Stimulated activated CD4-positive, alpha-beta T cell treated with anti-CD3 and anti-CD28 coated beads, TNF-alpha, amount 100 ng/mL, for 1 hour (primary cell): ENCODE results near the gene CENPP.

Experiments used
- DNase-seq, 3 donors: peaks; one replicate each; pipeline ENCODE4 v3.0.0-alpha.2; 2020; ENCODE audit warnings: low read depth in 3 of 3, low spot score in 1 of 3

CENPP gene

DNA sequence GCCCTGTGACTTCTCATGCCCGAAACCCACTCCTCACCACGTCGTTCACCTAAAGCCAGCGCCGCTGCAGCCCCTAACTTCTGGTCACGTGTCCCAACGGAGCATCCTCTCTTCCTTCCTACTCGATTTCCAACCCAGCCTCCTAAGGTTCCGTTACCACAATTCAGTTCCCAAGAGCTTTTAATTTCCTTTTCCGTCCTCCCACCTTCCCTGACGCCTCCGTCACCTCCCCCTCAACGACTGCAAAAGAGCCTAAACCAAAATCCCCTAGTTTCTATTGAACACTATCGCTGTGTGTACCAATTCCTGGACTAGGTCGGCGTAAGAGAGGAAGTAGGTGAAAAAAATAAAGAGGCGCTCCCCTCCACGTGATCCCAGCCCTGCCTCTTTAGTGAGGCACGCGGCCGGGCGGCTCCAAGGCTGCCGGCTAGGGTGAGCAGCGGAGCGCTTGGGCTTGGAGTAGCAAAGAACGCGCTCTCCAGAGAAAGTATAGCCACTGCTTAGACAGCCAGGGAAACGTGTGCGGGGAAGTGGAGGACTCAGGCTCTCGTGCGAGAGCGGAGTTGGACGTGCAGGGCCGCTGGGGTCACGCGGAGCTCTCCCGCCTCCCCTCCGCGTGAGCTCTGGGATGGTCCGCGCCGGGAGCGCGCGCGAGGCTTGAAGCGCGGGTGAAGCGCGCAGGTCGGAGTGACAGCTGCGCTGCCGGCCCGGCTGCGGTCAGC lies at the start of gene CENPP, which contains the start of gene NOL8:
Gene CENPP, plus strand, starts transcription at position 685 of the 722 bp plus-strand sequence.
Gene NOL8, minus strand, starts transcription at position 82 of the 722 bp plus-strand sequence. CDS start 1,189 bp downstream, outside the sequence.
- peak; percentile 53 to 60 (median 55) for DNase-seq

GRCh38 chr9:92276331-92277032 lies 49.3 kb upstream of the CENPP start:
- DNase-seq: no peak

DNA sequence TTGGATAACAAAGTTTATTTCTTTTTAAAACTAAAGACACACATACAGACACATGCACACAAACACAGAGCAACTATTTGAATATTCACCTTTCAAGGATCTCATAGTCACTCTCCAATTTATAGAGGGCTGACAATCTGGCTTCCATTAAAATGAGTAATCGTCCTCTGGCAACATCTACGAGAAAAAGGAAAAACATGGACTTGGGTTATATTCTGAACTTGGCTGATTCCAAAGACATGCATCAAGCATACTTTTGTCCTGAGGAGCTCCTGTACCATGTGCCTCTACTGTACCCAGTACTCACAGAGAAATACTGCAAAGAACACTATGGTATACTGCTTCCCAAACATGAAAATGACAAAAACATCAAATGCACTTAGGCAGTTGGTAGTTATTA lies 47.6 kb upstream of the CENPP start:
- DNase-seq: no peak

DNA sequence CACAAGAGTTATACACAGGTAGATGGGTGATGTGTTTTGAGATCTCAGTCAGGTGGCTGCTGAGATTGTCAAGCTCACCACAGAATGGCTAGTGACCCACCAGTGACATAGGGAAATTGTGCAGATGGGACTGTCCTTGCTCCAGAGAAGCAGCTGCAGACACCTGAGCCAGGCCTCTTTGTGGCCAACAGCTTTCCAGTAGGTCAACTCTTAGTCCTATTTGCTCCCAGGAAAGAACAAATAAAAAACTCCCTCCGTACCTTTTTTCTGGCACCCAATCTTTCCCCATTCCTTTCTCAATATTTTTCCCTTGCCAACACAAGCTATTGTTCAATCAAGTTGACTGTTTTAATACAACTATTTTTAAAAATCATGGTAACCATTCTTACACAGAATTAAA lies 46.5 kb upstream of the CENPP start:
- DNase-seq: no peak

GRCh38 chr9:92289708-92290390 lies 35.9 kb upstream of the CENPP start:
- DNase-seq: no peak

- DNase-seq: no peak
These were observed 34.8 kb upstream of the CENPP start for GRCh38 chr9:92290785-92291429.

DNA sequence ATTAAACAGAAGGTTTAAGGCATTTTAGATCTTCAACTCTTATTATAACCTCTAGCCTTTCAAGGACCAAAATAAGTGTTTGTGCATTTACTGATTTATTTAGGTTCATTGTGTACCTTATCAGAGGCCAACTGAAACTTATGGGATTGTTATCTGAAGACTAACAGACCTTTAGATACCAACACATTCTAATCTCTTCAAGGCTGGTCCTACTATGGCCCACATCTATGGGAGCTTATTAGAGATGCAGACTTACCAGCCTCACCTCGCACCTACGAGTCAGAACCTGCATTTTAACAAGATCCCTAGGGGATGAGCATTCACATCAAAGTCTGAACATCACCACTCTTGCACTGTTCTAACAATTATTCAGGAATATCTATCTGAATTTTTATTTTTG lies 34.2 kb upstream of the CENPP start:
- DNase-seq: no peak

DNA sequence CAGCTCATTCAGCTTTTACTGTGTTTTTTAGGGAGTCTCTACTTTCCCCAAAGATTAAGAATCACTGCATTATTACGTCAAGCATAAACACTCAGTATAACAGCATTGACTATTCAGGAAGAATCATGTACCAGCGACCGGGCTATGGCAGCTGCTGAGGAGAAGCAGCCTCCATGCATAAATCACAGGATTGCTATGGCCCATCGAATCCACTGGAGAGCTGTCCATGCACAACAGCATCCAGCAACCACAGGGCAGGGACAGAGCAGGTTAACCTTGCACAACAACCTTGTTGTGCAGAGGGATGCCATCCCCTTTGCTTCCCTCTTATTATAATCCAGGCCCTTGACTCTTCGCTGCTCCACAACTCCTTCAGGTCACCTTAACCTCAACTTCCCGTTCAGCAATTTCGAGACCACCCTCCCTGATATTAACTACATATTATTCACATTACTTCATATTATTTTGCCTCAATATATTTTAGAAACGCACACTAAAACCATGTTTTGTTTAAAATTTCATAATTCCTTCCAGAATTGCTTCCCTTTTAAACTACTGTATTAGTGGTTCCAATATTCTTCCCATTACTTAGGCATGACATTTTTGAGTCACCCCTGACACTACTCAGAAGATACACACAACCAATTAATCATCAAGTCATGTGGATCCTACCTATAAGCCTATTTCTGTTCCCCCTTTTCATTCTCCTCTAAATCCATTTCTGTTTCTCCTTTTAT lies 33.2 kb upstream of the CENPP start:
- no peak for DNase-seq

DNA sequence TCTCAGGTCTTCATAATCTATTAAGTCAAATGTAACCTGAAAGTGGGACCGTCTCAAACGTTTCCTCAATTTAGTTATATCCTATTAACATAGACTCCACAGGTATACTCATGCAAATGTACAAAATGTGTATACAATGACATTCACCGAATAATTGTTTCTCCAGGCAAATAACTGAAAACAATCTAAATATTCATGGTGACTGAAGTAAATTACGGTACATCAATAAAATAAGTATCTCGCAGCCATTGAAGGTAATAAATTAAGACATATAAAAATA lies 32.7 kb upstream of the CENPP start:
- DNase-seq: no peak

GRCh38 chr9:92293452-92294296 lies 32.1 kb upstream of the CENPP start, which contains the start of gene IARS1:
IARS1 (minus strand) TSS chr9:92293697; CDS start chr9:92289419, 4,278 bp downstream.
- DNase-seq: peak; percentile 99 to 100 (median 100)

GRCh38 chr9:92294297-92294676 lies 31.5 kb upstream of the CENPP start:
- no peak for DNase-seq

GRCh38 chr9:92295240-92295790 lies 30.4 kb upstream of the CENPP start:
- DNase-seq: no peak

DNA sequence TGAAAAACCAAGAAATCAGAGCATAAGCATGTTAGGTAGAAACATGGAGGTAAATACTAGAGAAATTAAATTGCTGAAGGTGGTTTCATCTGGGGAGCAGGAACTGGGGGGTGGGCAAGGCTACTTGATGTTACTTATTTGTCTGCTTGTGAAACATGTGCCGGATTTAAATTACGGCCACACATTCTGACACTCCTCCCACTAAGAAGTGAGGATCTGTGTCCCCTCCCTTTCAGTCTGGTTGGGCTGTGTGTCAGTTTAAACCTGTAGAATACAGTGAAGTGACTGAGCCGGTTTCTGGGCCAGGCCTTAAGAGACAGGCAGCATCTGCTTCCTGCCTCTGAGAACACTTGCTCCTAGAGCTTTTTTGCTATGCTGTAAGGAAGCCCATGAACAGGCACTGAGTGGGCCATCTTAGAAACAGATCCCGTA lies 29.9 kb upstream of the CENPP start:
- DNase-seq: no peak

- DNase-seq: no peak
These were observed 28.1 kb upstream of the CENPP start for GRCh38 chr9:92297611-92298010.

- DNase-seq: no peak
These were observed 27.7 kb upstream of the CENPP start for GRCh38 chr9:92298036-92298435.

GRCh38 chr9:92299116-92299515 lies 26.6 kb upstream of the CENPP start:
- DNase-seq: no peak

DNA sequence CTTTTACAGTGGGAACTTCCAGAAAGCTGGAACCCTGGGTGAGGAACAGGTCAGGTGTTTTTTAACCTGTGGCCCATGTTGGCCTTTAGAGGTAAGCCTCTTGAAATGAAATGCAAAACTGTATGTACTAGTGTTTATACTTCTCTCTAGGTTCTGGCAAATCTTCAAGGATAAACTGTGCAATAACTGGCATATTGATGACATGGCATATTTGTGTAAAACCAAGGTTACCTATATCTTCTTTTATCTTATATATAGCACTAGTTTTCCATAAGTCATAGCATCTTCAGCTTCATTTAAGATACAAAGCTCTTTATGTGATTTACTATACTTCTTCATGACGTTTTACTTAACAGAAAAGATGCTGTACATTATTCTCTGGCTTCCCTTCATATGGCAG lies 24.8 kb upstream of the CENPP start:
- no peak for DNase-seq

DNA sequence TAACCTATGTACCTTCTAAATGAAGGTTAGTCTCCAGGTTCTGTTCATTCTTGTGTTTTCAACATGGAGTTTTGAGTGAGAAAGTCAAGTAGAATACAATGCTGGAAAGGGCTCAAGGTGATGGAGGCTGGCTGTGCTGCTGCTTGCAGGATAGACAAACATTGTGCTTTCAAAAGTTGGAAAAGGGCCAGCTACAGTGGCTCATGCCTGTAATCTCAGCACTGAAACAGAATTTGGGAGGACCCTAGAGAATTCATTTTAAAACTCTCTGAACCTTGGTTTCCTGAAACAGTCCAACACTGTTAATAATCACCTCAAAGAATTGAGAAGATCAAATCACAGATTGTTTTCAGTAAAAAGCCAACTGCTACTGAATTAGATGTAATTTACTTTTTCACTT lies 16.9 kb upstream of the CENPP start:
- no peak for DNase-seq

DNA sequence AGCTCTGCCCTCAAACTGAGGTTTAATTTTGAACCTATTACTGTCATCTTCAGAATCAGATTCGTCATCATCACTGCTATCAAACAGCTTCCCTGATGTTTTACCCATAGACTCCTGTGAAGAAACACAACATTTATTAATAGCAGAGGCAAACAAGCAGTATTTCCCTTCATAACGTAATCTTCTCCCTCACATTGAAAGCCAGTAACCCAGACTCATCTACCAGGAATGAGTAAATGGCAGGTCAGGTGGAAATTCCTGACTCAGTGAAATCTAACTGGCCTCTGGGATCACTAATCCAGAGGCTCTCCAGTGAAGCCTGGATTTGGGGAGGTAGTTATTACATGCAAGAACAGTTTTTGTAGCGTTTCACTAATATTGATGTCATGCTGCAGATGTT lies 15.2 kb upstream of the CENPP start:
- DNase-seq: no peak
